NCI-H1436 treated with DMSO at 0.1 percent for 48 hours (cell line): ENCODE measurements around the gene SPOP.

ENCODE experiments used
- DNase-seq: peaks from one replicate; lab custom pipeline; 2025; lab: John Stamatoyannopoulos, UW

The SPOP gene

GRCh38 chr17:49583889-49584288 is 94.0 kb downstream of the SPOP start:
- no peak for DNase-seq

GRCh38 chr17:49583226-49583625 is 94.7 kb downstream of the SPOP start:
- DNase-seq = no peak

GRCh38 chr17:49582789-49583188 is 95.1 kb downstream of the SPOP start:
- DNase-seq = no peak

GRCh38 chr17:49582055-49582722 is 95.7 kb downstream of the SPOP start:
- DNase-seq = no peak

- no peak for DNase-seq
These were observed 96.3 kb downstream of the SPOP start for GRCh38 chr17:49581648-49581998.

- DNase-seq = no peak
These were observed 96.8 kb downstream of the SPOP start for GRCh38 chr17:49580981-49581647.

GRCh38 chr17:49580055-49580721 is 97.7 kb downstream of the SPOP start:
- DNase-seq = no peak

GRCh38 chr17:49579522-49579921 is 98.4 kb downstream of the SPOP start:
- no peak for DNase-seq

- no peak for DNase-seq
These were observed 98.9 kb downstream of the SPOP start for GRCh38 chr17:49578952-49579500.

GRCh38 chr17:49578414-49578813 is 99.5 kb downstream of the SPOP start:
- DNase-seq = no peak

GRCh38 chr17:49577963-49578362 is 99.9 kb downstream of the SPOP start:
- DNase-seq = no peak

GRCh38 chr17:49577650-49577934 is 100.3 kb downstream of the SPOP start:
- no peak for DNase-seq

GRCh38 chr17:49576917-49577649 is 100.8 kb downstream of the SPOP start:
- no peak for DNase-seq

GRCh38 chr17:49576088-49576916 is 101.6 kb downstream of the SPOP start:
- DNase-seq = no peak

- DNase-seq = no peak
These were observed 102.2 kb downstream of the SPOP start, which contains the start of gene NXPH3 for GRCh38 chr17:49575679-49576087. Gene NXPH3 (plus strand): TSS chr17:49575871. CDS start chr17:49576220, 349 bp downstream.

- DNase-seq = no peak
These were observed 102.8 kb downstream of the SPOP start for GRCh38 chr17:49574945-49575678.

GRCh38 chr17:49574323-49574781 is 103.5 kb downstream of the SPOP start:
- DNase-seq = no peak

GRCh38 chr17:49573510-49574322 is 104.2 kb downstream of the SPOP start:
- DNase-seq = no peak

- no peak for DNase-seq
These were observed 105.0 kb downstream of the SPOP start for GRCh38 chr17:49572806-49573420.
